GM19438 (cell line): ENCODE data around the gene TMEM269.
"Not testable (repeated sequence)": the region's sequence is repeated elsewhere in the genome, so short reads cannot be mapped to it uniquely, and the experiment has no call there.

Experiments
- ATAC-seq: cut with Tn5 transposase; IDR thresholded peaks from one replicate; pipeline ENCODE4 v1.9.1; 2021; ENCODE audit warnings: low read depth; ENCODE audit not compliant: unreplicated experiment

Gene TMEM269

GRCh38 chr1:42773420-42773819 lies 11.4 kb upstream of the TMEM269 start:
- no peak for ATAC-seq

DNA sequence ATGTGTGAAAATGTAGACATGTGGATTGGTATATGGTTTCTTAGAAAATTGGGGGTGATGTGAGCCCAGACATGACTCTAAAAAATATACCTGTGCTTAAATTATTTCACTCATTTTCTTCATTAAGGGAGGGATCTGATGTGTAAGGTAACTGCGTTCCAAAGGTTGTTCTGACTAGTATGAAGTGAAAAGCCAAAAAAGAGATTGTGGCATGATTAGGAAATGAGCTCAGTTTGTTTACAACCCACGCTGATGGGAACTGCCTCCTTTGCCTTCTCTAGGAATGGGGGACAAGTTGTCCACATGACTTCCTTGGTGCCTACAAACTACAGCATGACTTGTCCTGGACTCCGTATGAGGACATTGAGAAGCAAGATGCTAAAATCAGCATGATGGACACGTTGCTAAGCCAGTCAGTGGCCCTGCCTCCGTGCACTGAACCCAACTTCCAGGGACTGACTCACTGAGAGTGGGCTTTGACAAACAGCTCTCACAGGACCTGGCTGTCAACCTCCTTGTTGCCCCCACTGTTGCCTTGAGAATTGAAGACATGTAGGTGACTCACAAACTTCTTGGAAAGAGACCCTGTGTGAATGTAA lies 9.8 kb upstream of the TMEM269 start:
- no peak for ATAC-seq

DNA sequence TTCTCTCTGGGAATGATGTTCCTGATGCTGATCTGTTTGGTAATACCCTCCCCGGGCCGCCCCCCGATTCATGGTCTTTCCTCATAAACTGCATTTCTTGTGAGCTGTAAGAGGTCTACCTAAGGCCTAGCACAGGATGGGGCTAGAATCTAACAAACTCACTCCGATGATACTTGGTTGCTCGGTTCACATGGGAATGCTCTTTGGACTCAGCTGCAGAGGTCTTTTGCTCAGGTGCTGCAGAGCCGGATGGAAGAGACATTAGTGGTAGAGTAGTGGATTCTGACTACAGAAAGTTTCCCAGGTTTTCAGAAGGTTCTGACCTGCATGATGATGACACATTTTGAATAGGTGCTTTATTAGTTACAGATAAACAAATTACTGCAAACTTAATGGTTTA lies 8.3 kb upstream of the TMEM269 start:
- no peak for ATAC-seq

GRCh38 chr1:42777852-42778251 lies 6.9 kb upstream of the TMEM269 start:
- ATAC-seq, result no peak

DNA sequence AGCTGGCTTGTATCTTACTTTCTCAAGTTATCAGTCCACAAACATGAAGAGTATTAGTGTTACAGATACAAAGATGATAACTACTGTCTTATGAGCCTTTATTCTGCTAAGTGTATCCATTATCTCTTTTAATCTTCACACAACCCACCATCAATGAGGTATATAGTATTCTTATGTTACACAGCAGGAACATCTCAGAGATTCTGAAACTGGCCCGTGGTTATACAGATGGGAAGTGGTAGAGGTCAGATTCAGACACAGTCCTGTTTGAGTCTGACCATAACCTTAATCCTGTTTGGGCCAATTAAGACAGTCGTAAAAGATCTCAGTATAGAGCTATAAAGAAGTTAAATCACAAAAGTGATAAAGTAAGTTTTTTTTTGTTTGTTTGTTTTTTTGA lies 5.1 kb upstream of the TMEM269 start:
- ATAC-seq, result no peak

GRCh38 chr1:42780176-42780575 lies 4.6 kb upstream of the TMEM269 start:
- ATAC-seq, result no peak

- no peak for ATAC-seq
These were observed 1.7 kb upstream of the TMEM269 start for GRCh38 chr1:42783092-42783491.

DNA sequence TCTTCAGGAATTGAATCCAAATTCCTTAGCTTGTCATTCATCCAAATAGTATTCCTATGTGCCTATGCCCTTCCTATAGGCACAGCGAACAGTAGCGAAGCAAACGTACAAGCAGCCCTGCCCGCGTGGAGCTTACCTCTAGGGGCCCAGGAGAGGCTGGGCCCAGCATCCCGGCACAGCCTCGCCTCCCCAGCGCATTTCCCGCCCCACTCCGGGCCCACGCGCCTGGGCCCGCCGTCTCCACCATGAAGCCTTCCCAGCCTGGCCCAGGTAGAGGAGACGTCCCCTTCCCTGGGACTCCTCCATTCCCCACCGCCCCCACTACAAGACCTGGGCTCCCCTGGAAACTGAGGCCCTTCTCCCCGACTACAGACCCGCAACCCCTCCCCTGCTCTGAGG lies 245 bp upstream of the TMEM269 start:
- ATAC-seq, result no peak

DNA sequence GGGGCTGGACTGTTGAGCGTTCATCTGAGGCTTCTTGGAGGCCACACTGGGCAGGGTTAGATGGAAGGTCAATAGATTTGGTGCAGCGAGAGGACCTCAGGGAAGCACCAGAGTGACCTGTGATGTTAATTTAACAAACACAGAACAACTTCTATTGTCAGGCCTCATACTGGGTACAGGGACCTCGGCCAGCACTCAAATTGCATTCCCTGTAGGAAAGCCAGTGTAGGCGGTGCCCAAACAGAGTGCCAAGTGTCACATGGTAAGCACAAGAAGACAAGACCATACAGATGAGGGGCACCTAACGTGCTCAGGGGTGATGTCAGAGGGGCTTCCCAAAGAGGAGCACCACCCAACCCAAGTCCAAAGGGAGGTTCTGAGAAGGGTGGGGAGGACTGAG lies 1.3 kb downstream of the TMEM269 start:
- ATAC-seq, result no peak

GRCh38 chr1:42788021-42788420 lies 3.2 kb downstream of the TMEM269 start:
- no peak for ATAC-seq

DNA sequence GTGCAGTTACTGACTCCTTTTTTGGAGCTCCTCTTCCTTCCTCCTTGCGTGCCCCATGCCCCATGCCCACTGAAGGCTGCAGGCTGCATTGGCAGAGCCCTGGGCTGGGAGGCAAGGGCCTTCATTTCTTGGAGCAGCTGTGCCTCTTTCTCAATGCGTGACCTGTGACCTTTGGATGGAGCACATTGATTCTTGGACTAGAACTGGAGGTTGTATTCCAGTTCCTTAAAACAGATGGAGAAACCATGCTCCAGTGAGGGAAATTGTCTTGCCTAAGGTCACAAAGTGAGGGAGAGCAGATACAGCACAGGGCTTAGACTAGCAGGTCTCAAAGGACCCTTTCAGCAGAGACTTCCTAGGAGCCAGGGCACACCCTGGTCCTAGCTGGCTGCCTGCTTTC lies 9.0 kb downstream of the TMEM269 start:
- no peak for ATAC-seq

DNA sequence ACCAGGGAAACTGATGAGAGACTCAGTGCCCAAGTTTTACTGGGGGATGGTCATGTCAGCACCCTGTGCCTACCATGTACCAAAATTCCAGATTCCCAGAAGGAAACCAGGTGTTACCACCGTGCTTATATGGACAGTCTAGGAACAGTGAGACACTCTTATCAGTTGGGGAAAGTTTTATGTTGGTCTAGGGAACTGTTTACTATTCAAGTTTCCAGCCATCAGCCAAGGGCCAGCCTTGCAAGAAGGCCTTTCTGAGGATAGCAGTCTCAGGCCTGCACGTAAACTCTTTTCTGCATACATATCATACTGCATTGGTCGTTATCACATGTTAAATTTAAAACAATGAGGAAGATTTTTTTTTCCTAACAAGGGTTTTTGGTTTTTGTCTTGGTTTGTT lies 12.6 kb downstream of the TMEM269 start:
- ATAC-seq, result no peak

GRCh38 chr1:42797979-42798378 lies 13.2 kb downstream of the TMEM269 start:
- no peak for ATAC-seq

DNA sequence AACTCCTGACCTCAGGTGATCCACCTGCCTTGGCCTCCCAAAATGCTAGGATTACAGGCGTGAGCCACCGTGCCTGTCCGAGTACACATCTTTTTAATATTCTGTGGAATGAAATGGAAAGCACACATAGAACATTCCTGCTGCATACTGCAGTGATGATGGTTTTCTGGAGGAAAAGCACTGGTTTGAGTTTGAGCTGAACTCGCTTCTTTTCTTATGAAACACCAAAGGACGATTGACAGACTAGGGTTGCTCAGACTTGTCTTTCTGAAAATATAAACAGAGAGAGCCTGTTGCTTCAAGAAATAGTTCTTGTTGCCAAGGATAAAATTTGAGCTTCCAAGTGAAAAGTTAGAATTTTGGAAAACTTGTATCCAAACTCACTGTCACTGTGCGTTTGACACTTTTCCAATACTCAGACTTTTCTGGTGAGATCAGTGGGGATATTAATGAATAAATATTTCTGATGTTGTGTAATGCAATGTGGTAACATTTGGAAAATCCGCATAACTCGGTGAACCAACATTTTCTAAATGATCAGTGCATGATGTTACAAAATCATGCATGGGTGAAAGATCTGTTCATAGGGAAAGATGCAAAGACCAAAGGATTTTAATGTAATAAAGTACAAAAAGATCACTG lies 17.2 kb downstream of the TMEM269 start:
- no peak for ATAC-seq

DNA sequence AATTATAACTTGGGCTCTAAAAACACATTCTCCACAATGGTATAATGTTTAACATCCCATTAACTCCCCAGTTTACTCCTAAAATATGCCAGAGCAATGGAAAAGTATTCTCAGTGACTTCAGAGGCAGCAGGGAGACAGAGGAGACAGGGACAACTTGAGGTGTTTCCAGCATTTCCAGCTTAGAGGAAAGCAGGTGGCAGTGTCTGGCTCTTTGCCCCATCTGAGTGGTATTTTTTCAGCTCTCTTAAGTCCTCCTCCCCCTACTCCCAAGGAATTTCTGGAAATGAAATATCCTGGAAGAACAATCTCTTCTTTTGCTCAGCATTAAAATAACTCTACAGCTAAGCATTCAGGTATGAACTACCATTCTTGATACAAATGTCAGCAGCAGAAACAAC lies 21.4 kb downstream of the TMEM269 start:
- no peak for ATAC-seq

DNA sequence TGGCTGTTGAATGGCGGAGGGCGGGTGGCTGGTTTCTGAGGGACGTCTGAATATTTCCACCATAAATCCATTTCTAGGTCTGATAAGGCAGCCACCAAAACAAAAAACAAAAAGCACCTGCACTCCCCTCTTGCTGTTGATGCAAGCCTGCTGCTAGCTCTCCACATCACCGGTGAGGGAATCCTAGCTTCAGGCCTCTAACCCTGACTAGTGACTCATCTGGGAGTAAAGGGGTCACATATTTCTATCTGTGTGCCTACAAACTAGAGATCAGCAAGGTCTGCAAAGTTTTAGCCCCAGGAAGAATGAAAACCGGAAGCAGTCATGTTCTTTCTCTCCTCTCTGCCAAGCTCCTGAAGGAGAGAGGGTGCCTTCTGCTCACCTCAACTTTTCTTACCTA lies 21.8 kb downstream of the TMEM269 start:
- no peak for ATAC-seq

DNA sequence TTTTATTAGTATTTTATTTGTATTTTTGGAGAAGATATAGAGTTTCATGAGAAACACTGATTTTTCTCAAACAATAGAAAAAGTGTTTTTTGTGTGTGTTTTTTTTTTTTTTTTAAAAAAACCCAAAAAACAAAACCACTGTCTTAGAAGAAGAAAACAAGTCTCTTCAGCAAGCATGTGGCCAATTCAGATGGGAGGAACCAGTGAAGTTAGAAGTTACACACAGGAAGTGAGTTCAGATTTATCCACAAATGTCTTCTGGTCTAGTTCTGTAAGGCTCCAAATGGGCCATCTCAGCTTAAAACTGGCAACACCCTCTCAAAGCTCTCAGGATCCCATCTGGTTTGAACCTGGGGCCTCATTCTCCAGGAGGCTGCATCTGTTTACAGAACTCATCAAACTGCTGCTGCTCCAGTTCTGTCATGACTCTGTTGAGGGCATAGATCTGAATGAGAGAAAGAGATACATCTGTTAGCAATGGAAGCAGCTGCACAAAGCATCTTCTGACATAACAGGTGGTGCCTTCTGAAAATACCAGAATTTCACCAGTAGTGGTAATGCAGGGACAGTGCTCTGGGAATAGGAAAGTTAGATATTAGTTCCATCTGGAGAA lies 22.4 kb downstream of the TMEM269 start:
- no peak for ATAC-seq

DNA sequence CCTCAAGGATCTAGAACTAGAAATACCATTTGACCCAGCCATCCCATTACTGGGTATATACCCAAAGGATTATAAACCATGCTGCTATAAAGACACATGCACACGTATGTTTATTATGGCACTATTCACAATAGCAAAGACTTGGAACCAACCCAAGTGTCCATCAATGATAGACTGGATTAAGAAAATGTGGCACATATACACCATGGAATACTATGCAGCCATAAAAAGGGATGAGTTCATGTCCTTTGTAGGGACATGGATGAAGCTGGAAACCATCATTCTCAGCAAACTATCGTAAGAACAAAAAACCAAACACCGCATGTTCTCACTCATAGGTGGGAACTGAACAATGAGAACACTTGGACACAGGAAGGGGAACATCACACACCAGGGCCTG lies 30.0 kb downstream of the TMEM269 start:
- ATAC-seq, result not testable (repeated sequence)

- ATAC-seq, result no peak
These were observed 31.3 kb downstream of the TMEM269 start for GRCh38 chr1:42815941-42816584.

GRCh38 chr1:42816585-42817439 lies 32.0 kb downstream of the TMEM269 start, which contains the start of the genes ERMAP and SVBP:
TSS of gene ERMAP (plus strand) at chr1:42817122. CDS start at chr1:42830449, 13,327 bp downstream.
TSS of gene SVBP (minus strand) at chr1:42817397. CDS start at chr1:42816544, 853 bp downstream.
- ATAC-seq, result peak; percentile 71

DNA sequence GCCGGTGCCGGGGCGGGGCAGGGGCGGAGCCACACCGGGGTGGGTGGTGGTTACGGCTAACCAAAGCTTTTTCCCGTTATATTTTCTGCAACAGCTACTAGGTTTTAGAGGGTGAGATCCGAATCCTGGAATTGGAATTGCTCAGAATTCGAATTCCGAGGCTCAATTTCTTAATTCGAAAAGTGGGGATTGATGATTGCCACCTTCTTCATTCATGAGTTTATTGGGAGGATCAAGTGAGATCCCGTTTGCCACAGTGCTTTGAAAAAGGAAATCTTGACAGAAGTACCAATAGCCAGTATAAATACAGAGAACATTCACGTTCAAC lies 32.6 kb downstream of the TMEM269 start:
- ATAC-seq, result no peak
